Smooth muscle cell of bladder (primary cell): Measurements from ENCODE around the gene POFUT1. TPM values are rescaled to one million over a fixed set of nuclear protein-coding genes. Genes with fewer than 3 reads are reported as not detected.

Source experiments
- total RNA-seq: library from RNA; depleted of rRNA; stranded (reverse); fragments of >200 nt; gene quantifications from 2 replicates; pipeline ENCODE4 v1.2.3, GENCODE V29; 2014

The POFUT1 gene
- total RNA-seq, result 39.1 and 41.1 TPM in 2 replicates

GRCh38 chr20:32207626-32208498, at the start of gene POFUT1, which contains the start of gene PLAGL2:
Gene POFUT1 (plus strand): TSS chr20:32207880. CDS start chr20:32207942, 62 bp downstream.
Gene PLAGL2 (minus strand): TSS chr20:32207743. CDS start chr20:32202178, 5,565 bp downstream.

GRCh38 chr20:32277361-32278198, 69.9 kb downstream of the POFUT1 start, which contains the start of gene KIF3B:
Gene KIF3B (plus strand): TSS chr20:32277651. CDS start chr20:32309778, 32,127 bp downstream.

Other genes with a start within 250 kb of the POFUT1 start
- not detected in 2 replicates for gene XKR7, start 239.7 kb upstream of the POFUT1 start, total RNA-seq
- gene CCM2L, start 197.4 kb upstream of the POFUT1 start, total RNA-seq, result not detected in 2 replicates
- gene HCK, start 155.6 kb upstream of the POFUT1 start, total RNA-seq, result not detected in 2 replicates
- 30.4 and 39.6 TPM in 2 replicates for gene TM9SF4, start 98.2 kb upstream of the POFUT1 start, total RNA-seq
- gene PLAGL2, start 137 bp upstream of the POFUT1 start, total RNA-seq, result 1.3 and 1.7 TPM in 2 replicates
- 25.5 and 35.3 TPM in 2 replicates for gene KIF3B, start 69.8 kb downstream of the POFUT1 start, total RNA-seq
- 26.5 and 29.7 TPM in 2 replicates for gene ASXL1, start 150.5 kb downstream of the POFUT1 start, total RNA-seq